Endothelial cell of umbilical vein (primary cell): ENCODE results near the gene CNKSR2. TPM values are rescaled to one million over a fixed set of nuclear protein-coding genes. Genes with fewer than 3 reads are reported as not detected.

Experiments used
- BruUV-seq: library from RNA; stranded (reverse); fragments of 400-500 nt; replicated peaks from 2 replicates; lab custom pipeline; 2021; lab: Mats Ljungman, UMichigan
- CTCF ChIA-PET: fragments of 300-600, 350-600 bp; sonication (Branson Sonifier 250); formaldehyde crosslinking; loops from one replicate; lab custom pipeline; 2021; ENCODE audit warnings: antibody characterized with exemption, inconsistent platforms; lab: Charles Lee
- POLR2A ChIA-PET: fragments of 300-600, 350-600 bp; sonication (Branson Sonifier 250); formaldehyde crosslinking; loops from one replicate; lab custom pipeline; 2021; ENCODE audit warnings: antibody characterized with exemption, inconsistent platforms; lab: Charles Lee
- DNase-seq: peaks from one replicate; pipeline ENCODE4 v3.0.0-alpha.2; 2011; ENCODE audit warnings: low read depth, low spot score
- FAIRE-seq: peaks from 2 replicates; lab custom pipeline; 2011; peaks lifted over from hg19 to GRCh38; lab: Jason Lieb, UNC
- H2AFZ ChIP-seq: 2 replicates; pipeline ENCODE4 v1.6.0; 2012; ENCODE audit warnings: low read depth, low read length, control low read depth, inconsistent platforms
- H3K27ac ChIP-seq: 2 replicates; pipeline ENCODE4 v1.5.1; 2011; ENCODE audit warnings: low read depth, mild to moderate bottlenecking, control low read depth, low read length, moderate library complexity; ENCODE audit not compliant: insufficient read depth
- H3K27me3 ChIP-seq, 2 experiments: 2 replicates each; pipeline versions ENCODE4 v1.6.0 to v1.6.1; 2011; ENCODE audit warnings: low read length in 2 of 2, mixed read lengths in 1 of 2; ENCODE audit not compliant: control insufficient read depth in 2 of 2, insufficient read depth in 2 of 2
- H3K36me3 ChIP-seq, 2 experiments: 2 replicates in 1 of 2; 3 replicates in 1 of 2; pipeline ENCODE4 v1.5.1; 2011; ENCODE audit warnings: low read length in 2 of 2, mild to moderate bottlenecking in 1 of 2, moderate library complexity in 1 of 2; ENCODE audit not compliant: control insufficient read depth in 2 of 2, insufficient read depth in 2 of 2; ENCODE audit errors: extremely low read depth in 1 of 2
- H3K4me1 ChIP-seq: 3 replicates; pipeline ENCODE4 v1.5.1; 2011; ENCODE audit warnings: mild to moderate bottlenecking, low read length; ENCODE audit not compliant: control insufficient read depth, insufficient read depth; ENCODE audit errors: extremely low read depth
- H3K4me2 ChIP-seq: 2 replicates; pipeline ENCODE4 v1.6.1; 2011; ENCODE audit warnings: low read length, control low read depth, mixed read lengths; ENCODE audit not compliant: insufficient read depth
- H3K4me3 ChIP-seq, 3 experiments: fragments of 200-600 bp in 1 of 3; sonication (generic), shearing (Covaris generic) in 1 of 3; replicated peaks in 1 of 3; 2 replicates each; pipeline ENCODE4 v1.5.1; 2011 to 2016; ENCODE audit warnings: control low read depth in 3 of 3, low read length in 3 of 3, mild to moderate bottlenecking in 2 of 3, inconsistent platforms in 1 of 3, low read depth in 1 of 3, moderate library complexity in 1 of 3; ENCODE audit not compliant: insufficient read depth in 1 of 3
- H3K79me2 ChIP-seq: 2 replicates; pipeline ENCODE4 v1.6.0; 2012; ENCODE audit warnings: low read length, inconsistent platforms; ENCODE audit not compliant: control insufficient read depth, insufficient read depth
- H3K9ac ChIP-seq: replicated peaks from 2 replicates; pipeline ENCODE3; 2011; ENCODE audit warnings: low read length, control low read depth; ENCODE audit not compliant: insufficient read depth; ENCODE audit errors: extremely low read depth
- H3K9me1 ChIP-seq: replicated peaks from 3 replicates; pipeline ENCODE4 v1.6.0; 2011; ENCODE audit warnings: mild to moderate bottlenecking, low read length; ENCODE audit not compliant: control insufficient read depth, insufficient read depth; ENCODE audit errors: extremely low read depth
- H3K9me3 ChIP-seq: replicated peaks from 2 replicates; pipeline ENCODE4 v1.5.1; 2012; ENCODE audit warnings: low read length, inconsistent platforms; ENCODE audit not compliant: control insufficient read depth, insufficient read depth
- H4K20me1 ChIP-seq: replicated peaks from 2 replicates; pipeline ENCODE3; 2011; ENCODE audit warnings: mild to moderate bottlenecking, low read length; ENCODE audit not compliant: control insufficient read depth, insufficient read depth; ENCODE audit errors: extremely low read depth
- CTCF ChIP-seq, 2 donors: IDR thresholded peaks; 1 replicate in 1 of 2; 2 replicates in 1 of 2; pipeline ENCODE4 v1.5.1; 2011; ENCODE audit warnings: low read length in 2 of 2, mild to moderate bottlenecking in 2 of 2, moderate library complexity in 2 of 2, control low read depth in 1 of 2, inconsistent platforms in 1 of 2, low read depth in 1 of 2; ENCODE audit not compliant: insufficient read depth in 1 of 2; ENCODE audit errors: extremely low read depth in 1 of 2
- FOS ChIP-seq: IDR thresholded peaks from 2 replicates; pipeline ENCODE4 v1.6.1; 2011; ENCODE audit warnings: mild to moderate bottlenecking, low read length, moderate library complexity, borderline replicate concordance; ENCODE audit not compliant: insufficient read depth
- MAX ChIP-seq: IDR thresholded peaks from 2 replicates; pipeline ENCODE4 v1.6.1; 2011; ENCODE audit not compliant: insufficient read depth, insufficient read length
- POLR2A ChIP-seq: IDR thresholded peaks from 2 replicates; pipeline ENCODE4 v1.6.1; 2012; ENCODE audit warnings: low read depth, mild to moderate bottlenecking, control low read depth, low read length
- dilution Hi-C: fragments of 300-500 bp; cut with MboI; formaldehyde crosslinking; loops from one replicate; pipeline ENCODE4 v1.15.0; 2019; ENCODE audit warnings: low sequenced_read_pairs; ENCODE audit not compliant: extremely low pct_ligation_motif_present
- intact Hi-C: fragments of 100-400 bp; cut with micrococcal nuclease; formaldehyde crosslinking; loops from one replicate; pipeline ENCODE4 v1.10.0; 2022
- polyA plus RNA-seq, 4 experiments: library from polyadenylated mRNA; depleted of rRNA in 3 of 4; stranded (reverse) in 3 of 4; unstranded in 1 of 4; fragments of >200 nt; gene quantifications; 2 replicates each; pipeline versions ENCODE4 v1.2.1 to v1.2.3, GENCODE V29; 2011 to 2012; ENCODE audit warnings: missing spikeins in 1 of 4
- total RNA-seq: library from RNA; stranded (reverse); gene quantifications from 2 replicates; pipeline ENCODE4 v1.2.3, GENCODE V29; 2021

The CNKSR2 gene
- total and polyA plus RNA-seq, 2 donors (not counting 3 experiments of a cell fraction or from before 2014, with no cell fraction given), result 0.13 TPM; not detected in 1

- dilution Hi-C loops, result no loop called here
Observed at GRCh38 chrX:21384178-21384577, 10.0 kb downstream of the CNKSR2 start.

More at GRCh38 chrX:21384178-21384577, 10.0 kb downstream of the CNKSR2 start:
- H2AFZ ChIP-seq, result no peak overlapping the region
- no peak overlapping the region for H3K4me2 ChIP-seq
- BruUV-seq, result no TSS peak
- no peak overlapping the region for H3K9ac ChIP-seq
- no peaks in the 10 kb centered on the region for H4K20me1 ChIP-seq
- H3K9me1 ChIP-seq, result no peaks in the 10 kb centered on the region
- H3K4me1 ChIP-seq, result no peaks in the 10 kb centered on the region
- H3K9me3 ChIP-seq, result no peaks in the 10 kb centered on the region
- FAIRE-seq, result no peak
- H3K36me3 ChIP-seq, result no peaks in the 10 kb centered on the region
- ChIA-PET CTCF (interaction anchor here (1.4 kb wide), 1 partner anchor 11 kb away, joined by 3 read pairs; no protein-coding TSS in a partner anchor), POLR2A (no interaction called here)
- no peak overlapping the region for H3K27ac ChIP-seq
- H3K79me2 ChIP-seq, result no peaks in the 10 kb centered on the region
- H3K4me3 ChIP-seq, result no peak overlapping the region
- DNase-seq, result no peak
- H3K27me3 ChIP-seq, result no peaks in the 10 kb centered on the region
- TF ChIP-seq MAX (no peak), FOS (no peak), POLR2A (no peak), CTCF (IDR thresholded peaks at IDR 0.05; ENCODE audit: extremely low read depth in 1 of 2, insufficient read depth in 1 of 2, low read depth in 1 of 2, low read length in 2 of 2) (no peak)
- intact Hi-C loops, result no loop called here
